ENCODE measurements around the gene HRH2. TPM values are rescaled to one million over a fixed set of nuclear protein-coding genes. Genes with fewer than 3 reads are reported as not detected.

The HRH2 gene
- total and polyA plus RNA-seq, 2 experiments from 2014 or later: not detected

- Histone ChIP-seq H3K27ac (no peak overlapping the region), H3K9ac (no peak overlapping the region), H4K20me1 (ENCODE audit: insufficient read depth) (no peaks in the 10 kb centered on the region), H3K36me3 (ENCODE audit: low read depth) (no peaks in the 10 kb centered on the region), H3K79me2 (ENCODE audit: insufficient read depth) (no peaks in the 10 kb centered on the region), H3K4me3 (no peak overlapping the region), H3K4me1 (ENCODE audit: insufficient read depth) (no peaks in the 10 kb centered on the region), H3K4me2 (ENCODE audit: unreplicated experiment) (no peak overlapping the region), H3K27me3 (replicated peaks; ENCODE audit: insufficient read depth) (no peaks in the 10 kb centered on the region), H2AFZ (no peak overlapping the region), H3K9me3 (ENCODE audit: low read depth) (no peaks in the 10 kb centered on the region), H3F3A (ENCODE audit: insufficient read depth) (no peaks in the 10 kb centered on the region), H3K9me2 (ENCODE audit: insufficient read depth) (no peaks in the 10 kb centered on the region)
- WGBS, 2 experiments (ENCODE audit: low coverage in 1 of 2, low lambda C conversion rate in 2 of 2, missing lambda C conversion rate in 2 of 2): 5 to 7% methylated on average over 1 of the region's 1 CpG
- no peak for TF ChIP-seq EZH2phosphoT487 (IDR thresholded peaks at IDR 0.05; ENCODE audit: insufficient read depth, low read depth)
- no peak for DNase-seq
- in situ Hi-C loops (cut with MboI): no loop called here
Measured at GRCh38 chr5:175620527-175620926, 37.3 kb upstream of the HRH2 start.

- no peaks in the 10 kb centered on the region for H3K79me2 ChIP-seq (ENCODE audit: insufficient read depth)
- in situ Hi-C loops (cut with MboI): no loop called here
- H3K9me3 ChIP-seq (ENCODE audit: low read depth): no peaks in the 10 kb centered on the region
- no peak overlapping the region for H3K4me3 ChIP-seq
- WGBS, 2 experiments (ENCODE audit: low coverage in 1 of 2, low lambda C conversion rate in 2 of 2, missing lambda C conversion rate in 2 of 2): 4 to 7% methylated on average over 1 of the region's 1 CpG
- H3K27me3 ChIP-seq (replicated peaks; ENCODE audit: insufficient read depth): no peaks in the 10 kb centered on the region
- H2AFZ ChIP-seq: no peak overlapping the region
- TF ChIP-seq EZH2phosphoT487 (IDR thresholded peaks at IDR 0.05; ENCODE audit: insufficient read depth, low read depth): no peak
- TF ChIP-seq EZH2 (IDR thresholded peaks at IDR 0.05; ENCODE audit: insufficient read depth, poor library complexity, severe bottlenecking): no peak
- no peaks in the 10 kb centered on the region for H3F3A ChIP-seq (ENCODE audit: insufficient read depth)
- H3K9ac ChIP-seq: no peak overlapping the region
- no peaks in the 10 kb centered on the region for H4K20me1 ChIP-seq (ENCODE audit: insufficient read depth)
- no peak for DNase-seq
- H3K36me3 ChIP-seq (ENCODE audit: low read depth): no peaks in the 10 kb centered on the region
- no peak overlapping the region for H3K4me2 ChIP-seq (ENCODE audit: unreplicated experiment)
- H3K9me2 ChIP-seq (ENCODE audit: insufficient read depth): no peaks in the 10 kb centered on the region
- H3K27ac ChIP-seq: no peak overlapping the region
- no peaks in the 10 kb centered on the region for H3K4me1 ChIP-seq (ENCODE audit: insufficient read depth)
Measured at GRCh38 chr5:175621971-175622370, 35.9 kb upstream of the HRH2 start.

GRCh38 chr5:175623088-175623487, 34.8 kb upstream of the HRH2 start:
- H2AFZ ChIP-seq: no peak overlapping the region
- H3K4me3 ChIP-seq: no peak overlapping the region
- WGBS, 2 experiments (ENCODE audit: low coverage in 1 of 2, low lambda C conversion rate in 2 of 2, missing lambda C conversion rate in 2 of 2): 8 to 11% methylated on average over 7 of the region's 7 CpGs
- H3K4me2 ChIP-seq (ENCODE audit: unreplicated experiment): no peak overlapping the region
- H3K4me1 ChIP-seq (ENCODE audit: insufficient read depth): no peaks in the 10 kb centered on the region
- H3K9ac ChIP-seq: no peak overlapping the region
- no peak for TF ChIP-seq EZH2phosphoT487 (IDR thresholded peaks at IDR 0.05; ENCODE audit: insufficient read depth, low read depth)
- no peak for TF ChIP-seq EZH2 (IDR thresholded peaks at IDR 0.05; ENCODE audit: insufficient read depth, poor library complexity, severe bottlenecking)
- H4K20me1 ChIP-seq (ENCODE audit: insufficient read depth): no peaks in the 10 kb centered on the region
- no peak overlapping the region for H3K27ac ChIP-seq
- H3K9me2 ChIP-seq (ENCODE audit: insufficient read depth): no peaks in the 10 kb centered on the region
- no peak for DNase-seq
- no peaks in the 10 kb centered on the region for H3K27me3 ChIP-seq (replicated peaks; ENCODE audit: insufficient read depth)
- no peaks in the 10 kb centered on the region for H3K36me3 ChIP-seq (ENCODE audit: low read depth)
- no peaks in the 10 kb centered on the region for H3K79me2 ChIP-seq (ENCODE audit: insufficient read depth)
- in situ Hi-C loops (cut with MboI): no loop called here
- H3F3A ChIP-seq (ENCODE audit: insufficient read depth): no peaks in the 10 kb centered on the region
- no peaks in the 10 kb centered on the region for H3K9me3 ChIP-seq (ENCODE audit: low read depth)

GRCh38 chr5:175624316-175624715, 33.6 kb upstream of the HRH2 start:
- no peaks in the 10 kb centered on the region for H3K27me3 ChIP-seq (replicated peaks; ENCODE audit: insufficient read depth)

GRCh38 chr5:175627005-175627404, 30.9 kb upstream of the HRH2 start:
- Histone ChIP-seq H3K79me2 (ENCODE audit: insufficient read depth) (no peaks in the 10 kb centered on the region), H3K9me2 (ENCODE audit: insufficient read depth) (no peaks in the 10 kb centered on the region), H3K4me3 (no peak overlapping the region), H2AFZ (no peak overlapping the region), H3K27ac (no peak overlapping the region), H3K9me3 (ENCODE audit: low read depth) (no peaks in the 10 kb centered on the region), H4K20me1 (ENCODE audit: insufficient read depth) (no peaks in the 10 kb centered on the region), H3K4me1 (ENCODE audit: insufficient read depth) (no peaks in the 10 kb centered on the region), H3K36me3 (ENCODE audit: low read depth) (no peaks in the 10 kb centered on the region), H3K9ac (no peak overlapping the region), H3K4me2 (ENCODE audit: unreplicated experiment) (no peak overlapping the region), H3K27me3 (replicated peaks; ENCODE audit: insufficient read depth) (no peaks in the 10 kb centered on the region), H3F3A (ENCODE audit: insufficient read depth) (no peaks in the 10 kb centered on the region)
- no peak for DNase-seq
- TF ChIP-seq EZH2 (IDR thresholded peaks at IDR 0.05; ENCODE audit: insufficient read depth, poor library complexity, severe bottlenecking) (no peak), EZH2phosphoT487 (IDR thresholded peaks at IDR 0.05; ENCODE audit: insufficient read depth, low read depth) (no peak)
- 6 to 7% methylated on average over 5 of the region's 5 CpGs for WGBS, 2 experiments (ENCODE audit: low coverage in 1 of 2, low lambda C conversion rate in 2 of 2, missing lambda C conversion rate in 2 of 2)
- in situ Hi-C loops (cut with MboI): no loop called here

More at GRCh38 chr5:175624316-175624715, 33.6 kb upstream of the HRH2 start:
- no peak overlapping the region for H3K4me2 ChIP-seq (ENCODE audit: unreplicated experiment)
- H3K9ac ChIP-seq: no peak overlapping the region
- H3F3A ChIP-seq (ENCODE audit: insufficient read depth): no peaks in the 10 kb centered on the region
- no peak overlapping the region for H2AFZ ChIP-seq
- no peaks in the 10 kb centered on the region for H3K9me2 ChIP-seq (ENCODE audit: insufficient read depth)
- H3K9me3 ChIP-seq (ENCODE audit: low read depth): no peaks in the 10 kb centered on the region
- H3K4me1 ChIP-seq (ENCODE audit: insufficient read depth): no peaks in the 10 kb centered on the region
- no peaks in the 10 kb centered on the region for H3K79me2 ChIP-seq (ENCODE audit: insufficient read depth)
- no peaks in the 10 kb centered on the region for H3K36me3 ChIP-seq (ENCODE audit: low read depth)
- in situ Hi-C loops (cut with MboI): no loop called here
- H4K20me1 ChIP-seq (ENCODE audit: insufficient read depth): no peaks in the 10 kb centered on the region
- TF ChIP-seq EZH2phosphoT487 (IDR thresholded peaks at IDR 0.05; ENCODE audit: insufficient read depth, low read depth) (no peak), EZH2 (IDR thresholded peaks at IDR 0.05; ENCODE audit: insufficient read depth, poor library complexity, severe bottlenecking) (no peak)
- 21 to 26% methylated on average over 3 of the region's 3 CpGs for WGBS, 2 experiments (ENCODE audit: low coverage in 1 of 2, low lambda C conversion rate in 2 of 2, missing lambda C conversion rate in 2 of 2)
- H3K27ac ChIP-seq: no peak overlapping the region
- no peak overlapping the region for H3K4me3 ChIP-seq
- DNase-seq: no peak
